Activated B cell treated with CpG ODN at 0.5 μM for 24 hours (primary cell): ENCODE results near the gene TTC3. TPM values are rescaled to one million over a fixed set of nuclear protein-coding genes. Genes with fewer than 3 reads are reported as not detected.

Experiments
- ATAC-seq: fragments of 200-7000 bp; cut with Tn5 transposase; one replicate; pipeline ENCODE4 v1.10.0; 2021; ENCODE audit warnings: low read depth, mild to moderate bottlenecking, moderate library complexity
- CTCF ChIA-PET: fragments of 350-600 bp; sonication (Branson Sonifier 250); formaldehyde crosslinking; loops from one replicate; lab custom pipeline; 2021; ENCODE audit warnings: antibody characterized with exemption; lab: Charles Lee
- POLR2A ChIA-PET: fragments of 350-600 bp; sonication (Branson Sonifier 250); formaldehyde crosslinking; loops from one replicate; lab custom pipeline; 2021; ENCODE audit warnings: antibody characterized with exemption; lab: Charles Lee
- DNase-seq: peaks from one replicate; pipeline ENCODE4 v3.0.0; 2022
- H3K27ac Mint-ChIP-seq: one replicate; pipeline ENCODE4 v1.8.0; 2020; ENCODE audit warnings: mixed read lengths
- H3K27me3 Mint-ChIP-seq: one replicate; pipeline ENCODE4 v1.8.0; 2021; ENCODE audit warnings: mixed read lengths
- H3K36me3 Mint-ChIP-seq: one replicate; pipeline ENCODE4 v1.8.0; 2021; ENCODE audit warnings: low read depth, mixed read lengths
- H3K4me1 Mint-ChIP-seq: one replicate; pipeline ENCODE4 v1.8.0; 2021; ENCODE audit warnings: mixed read lengths
- H3K4me3 Mint-ChIP-seq: one replicate; pipeline ENCODE4 v1.8.0; 2020; ENCODE audit warnings: mild to moderate bottlenecking, mixed read lengths
- H3K9me3 Mint-ChIP-seq: one replicate; pipeline ENCODE4 v1.8.0; 2020; ENCODE audit warnings: mixed read lengths
- intact Hi-C: fragments of 100-400 bp; cut with micrococcal nuclease; formaldehyde crosslinking; loops from one replicate; pipeline ENCODE4 v1.15.1; 2024
- total RNA-seq: library from RNA; stranded (reverse); gene quantifications from 2 replicates; pipeline ENCODE4 v1.2.3, GENCODE V29; 2022
- TF ChIP-seq, protein P1 (sequence below): fragments of 200-600 bp; IDR thresholded peaks from one replicate; pipeline ENCODE4 v1.8.0; 2022; ENCODE audit warnings: antibody characterized with exemption, mild to moderate bottlenecking

Gene TTC3
- total RNA-seq, 1 donor from 2014 or later: 69.8 TPM

DNA sequence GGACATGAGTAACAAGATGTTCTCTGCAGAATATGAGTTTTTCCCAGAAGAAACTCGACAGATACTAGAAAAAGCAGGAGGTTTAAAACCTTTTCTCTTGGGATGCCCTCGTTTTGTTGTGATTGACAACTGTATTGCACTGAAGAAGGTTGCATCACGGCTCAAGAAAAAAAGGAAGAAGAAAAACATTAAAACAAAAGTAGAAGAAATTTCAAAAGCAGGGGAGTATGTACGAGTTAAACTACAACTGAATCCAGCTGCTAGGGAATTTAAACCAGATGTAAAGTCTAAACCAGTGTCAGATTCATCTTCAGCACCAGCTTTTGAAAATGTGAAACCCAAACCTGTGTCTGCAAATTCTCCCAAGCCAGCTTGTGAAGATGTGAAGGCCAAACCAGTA, 92.5 kb downstream of the TTC3 start:
- H3K9me3 Mint-ChIP-seq: no peaks in the 10 kb centered on the region
- DNase-seq (no peak), ATAC-seq (no peak)
- POLR2A ChIA-PET: no interaction called here
- H3K4me1 Mint-ChIP-seq: no peaks in the 10 kb centered on the region
- no peak overlapping the region for H3K4me3 Mint-ChIP-seq
- intact Hi-C loops: loop anchor here (5.0 to 10.0 kb wide), 3 partner anchors 191 to 962 kb away; no protein-coding TSS in a partner anchor
- TF ChIP-seq, protein P1, sequence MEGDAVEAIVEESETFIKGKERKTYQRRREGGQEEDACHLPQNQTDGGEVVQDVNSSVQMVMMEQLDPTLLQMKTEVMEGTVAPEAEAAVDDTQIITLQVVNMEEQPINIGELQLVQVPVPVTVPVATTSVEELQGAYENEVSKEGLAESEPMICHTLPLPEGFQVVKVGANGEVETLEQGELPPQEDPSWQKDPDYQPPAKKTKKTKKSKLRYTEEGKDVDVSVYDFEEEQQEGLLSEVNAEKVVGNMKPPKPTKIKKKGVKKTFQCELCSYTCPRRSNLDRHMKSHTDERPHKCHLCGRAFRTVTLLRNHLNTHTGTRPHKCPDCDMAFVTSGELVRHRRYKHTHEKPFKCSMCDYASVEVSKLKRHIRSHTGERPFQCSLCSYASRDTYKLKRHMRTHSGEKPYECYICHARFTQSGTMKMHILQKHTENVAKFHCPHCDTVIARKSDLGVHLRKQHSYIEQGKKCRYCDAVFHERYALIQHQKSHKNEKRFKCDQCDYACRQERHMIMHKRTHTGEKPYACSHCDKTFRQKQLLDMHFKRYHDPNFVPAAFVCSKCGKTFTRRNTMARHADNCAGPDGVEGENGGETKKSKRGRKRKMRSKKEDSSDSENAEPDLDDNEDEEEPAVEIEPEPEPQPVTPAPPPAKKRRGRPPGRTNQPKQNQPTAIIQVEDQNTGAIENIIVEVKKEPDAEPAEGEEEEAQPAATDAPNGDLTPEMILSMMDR: no peak
- no peaks in the 10 kb centered on the region for H3K27me3 Mint-ChIP-seq
- H3K27ac Mint-ChIP-seq: no peak overlapping the region
- CTCF ChIA-PET: no interaction called here
- peaks cover 79% of the 10 kb centered on the region for H3K36me3 Mint-ChIP-seq

DNA sequence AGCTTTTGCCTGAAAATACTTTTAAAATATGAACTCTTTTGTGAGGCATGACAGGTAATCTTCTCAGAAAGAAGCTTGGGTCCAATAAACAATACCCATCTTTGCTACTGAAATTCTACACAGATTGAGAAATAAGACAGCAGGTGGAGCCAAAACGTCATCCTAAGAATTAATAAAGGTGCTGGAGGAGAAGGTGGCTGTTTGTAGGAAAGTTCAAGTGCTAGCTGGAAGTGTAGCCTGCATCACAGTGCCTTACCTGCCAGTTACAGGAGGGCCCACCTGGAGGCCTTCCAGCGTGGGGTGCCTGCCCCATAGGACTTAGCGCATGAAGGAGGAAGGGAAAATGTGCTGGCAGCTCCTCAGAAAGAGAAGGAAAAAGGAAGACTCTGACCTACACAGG, 93.7 kb downstream of the TTC3 start:
- TF ChIP-seq, protein P1: no peak
- Mint-ChIP-seq H3K36me3 (peaks cover 80% of the 10 kb centered on the region), H3K4me1 (no peaks in the 10 kb centered on the region), H3K27ac (peak overlapping the region; percentile 19), H3K9me3 (no peaks in the 10 kb centered on the region), H3K27me3 (no peaks in the 10 kb centered on the region), H3K4me3 (no peak overlapping the region)
- intact Hi-C loops: loop anchor here (2.0 to 10.0 kb wide), 4 partner anchors 192 to 961 kb away; no protein-coding TSS in a partner anchor
- ChIA-PET POLR2A (interaction anchor here (0.7 kb wide), 1 partner anchor 200 kb away, joined by 3 read pairs; the partner anchor contains the start of gene DYRK1A), CTCF (interaction anchor here (1.1 to 1.5 kb wide), 4 partner anchors 10 to 476 kb away, joined by 3 to 7 read pairs (median 6); no protein-coding TSS in a partner anchor)
- ATAC-seq (no peak), DNase-seq (no peak)

DNA sequence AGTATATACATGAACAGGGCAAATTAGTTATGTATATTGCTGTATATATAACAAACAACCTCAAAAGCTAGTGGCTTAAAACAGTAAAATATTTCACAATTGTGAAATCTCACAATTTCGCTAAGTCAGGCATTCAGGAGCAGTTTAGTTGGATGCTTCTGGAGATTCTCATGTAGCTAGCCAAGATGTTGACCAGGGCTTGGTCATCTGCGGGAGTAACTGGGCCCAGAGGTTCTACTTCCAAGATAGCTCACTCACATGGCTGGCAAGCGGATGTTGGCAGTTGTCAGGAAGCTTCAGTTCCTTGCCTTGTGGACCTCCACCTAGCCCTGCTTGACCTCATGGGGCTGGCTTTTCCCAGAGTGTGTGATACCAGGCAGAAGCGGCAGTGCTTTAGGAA, 95.6 kb downstream of the TTC3 start:
- POLR2A ChIA-PET: interaction anchor here (0.7 kb wide), 1 partner anchor 395 kb away, joined by 3 read pairs; no protein-coding TSS in a partner anchor
- Mint-ChIP-seq H3K27ac (no peak overlapping the region), H3K9me3 (no peaks in the 10 kb centered on the region), H3K36me3 (peaks cover 79% of the 10 kb centered on the region), H3K4me1 (no peaks in the 10 kb centered on the region), H3K27me3 (no peaks in the 10 kb centered on the region), H3K4me3 (no peak overlapping the region)
- no peak for ATAC-seq
- intact Hi-C loops: loop anchor here (5.0 to 10.0 kb wide), 3 partner anchors 194 to 959 kb away; no protein-coding TSS in a partner anchor
- CTCF ChIA-PET: interaction anchor here (0.6 kb wide), 1 partner anchor 18 kb away, joined by 3 read pairs; no protein-coding TSS in a partner anchor
- TF ChIP-seq, protein P1: no peak
- no peak for DNase-seq

DNA sequence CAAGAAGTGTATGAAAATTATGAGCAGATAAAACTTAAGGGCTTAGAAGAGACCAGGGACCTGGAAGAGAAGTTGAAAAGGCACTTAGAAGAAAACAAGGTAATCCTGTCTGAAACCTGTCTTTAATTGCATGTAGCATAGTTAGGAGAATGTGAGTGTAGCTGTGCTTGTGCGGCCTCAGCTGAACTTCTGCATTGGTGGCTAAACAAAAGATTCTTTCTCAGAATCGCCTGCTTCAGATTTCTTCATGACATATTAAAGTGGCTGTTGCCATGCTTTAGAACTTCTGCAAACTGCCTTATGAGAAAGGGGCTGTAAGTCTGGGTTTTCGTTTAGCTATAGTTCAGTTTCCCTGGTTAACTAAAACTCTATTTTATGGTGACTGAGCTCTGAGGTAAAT, 99.6 kb downstream of the TTC3 start:
- no peaks in the 10 kb centered on the region for H3K4me1 Mint-ChIP-seq
- H3K36me3 Mint-ChIP-seq: peaks cover 68% of the 10 kb centered on the region
- H3K9me3 Mint-ChIP-seq: no peaks in the 10 kb centered on the region
- no peaks in the 10 kb centered on the region for H3K27me3 Mint-ChIP-seq
- ATAC-seq: no peak
- H3K4me3 Mint-ChIP-seq: no peak overlapping the region
- H3K27ac Mint-ChIP-seq: no peak overlapping the region
- intact Hi-C loops: no loop called here
- TF ChIP-seq, protein P1: no peak
- DNase-seq: no peak
- POLR2A ChIA-PET: no interaction called here
- CTCF ChIA-PET: no interaction called here

GRCh38 chr21:37176716-37177115, 103.7 kb downstream of the TTC3 start:
- Mint-ChIP-seq H3K27ac (no peak overlapping the region), H3K9me3 (peaks cover 6% of the 10 kb centered on the region), H3K27me3 (no peaks in the 10 kb centered on the region), H3K4me1 (no peaks in the 10 kb centered on the region), H3K4me3 (no peak overlapping the region), H3K36me3 (peaks cover 68% of the 10 kb centered on the region)
- ChIA-PET CTCF (no interaction called here), POLR2A (no interaction called here)
- ATAC-seq: no peak
- intact Hi-C loops: no loop called here
- TF ChIP-seq, protein P1: no peak
- DNase-seq: no peak
